Muscle of leg (tissue), 11 donors: ENCODE data around the gene ADGRL1. TPM values are rescaled to one million over a fixed set of nuclear protein-coding genes. Genes with fewer than 3 reads are reported as not detected.
"Not testable (repeated sequence)": the region's sequence is repeated elsewhere in the genome, so short reads cannot be mapped to it uniquely, and the experiment has no call there.

Experiments used
- DNase-seq: peaks from one replicate; pipeline ENCODE4 v3.0.0; 2013
- H3K27ac ChIP-seq: one replicate; pipeline ENCODE4 v1.5.1; 2013; ENCODE audit warnings: mild to moderate bottlenecking, low read length, control low read depth
- H3K27me3 ChIP-seq: one replicate; pipeline ENCODE4 v1.6.1; 2013; ENCODE audit warnings: low read length; ENCODE audit not compliant: control insufficient read depth, insufficient read depth
- H3K36me3 ChIP-seq: one replicate; pipeline ENCODE4 v1.6.1; 2013; ENCODE audit warnings: low read length; ENCODE audit not compliant: control insufficient read depth, insufficient read depth
- H3K4me1 ChIP-seq: one replicate; pipeline ENCODE4 v1.6.1; 2013; ENCODE audit warnings: low read length; ENCODE audit not compliant: control insufficient read depth, insufficient read depth
- H3K4me3 ChIP-seq: one replicate; pipeline ENCODE4 v1.5.1; 2013; ENCODE audit warnings: low read length, control low read depth
- H3K9me3 ChIP-seq: replicated peaks from 2 replicates; pipeline ENCODE4 v1.6.1; 2013; ENCODE audit warnings: low read depth, low read length; ENCODE audit not compliant: control insufficient read depth
- WGBS: methylation state at CpG from one replicate; pipeline ENCODE4 v1.1.5; 2013; ENCODE audit warnings: missing lambda C conversion rate; ENCODE audit not compliant: insufficient coverage; 5-methylcytosine and 5-hydroxymethylcytosine counted together
- polyA plus RNA-seq, 8 donors: library from polyadenylated mRNA; unstranded; fragments of 120-200 nt; gene quantifications; one replicate each; pipeline versions ENCODE4 v1.2.1 to v1.2.3, GENCODE V29; 2013; ENCODE audit warnings: inconsistent platforms in 1 of 8, low replicate concordance in 1 of 8; ENCODE audit not compliant: insufficient read length in 8 of 8, insufficient read depth in 1 of 8
- total RNA-seq: library from RNA; stranded (reverse); fragments of 120-200 nt; gene quantifications from one replicate; pipeline ENCODE4 v1.2.4, GENCODE V29; 2013

The ADGRL1 gene
- total and polyA plus RNA-seq, 9 donors: 7.8 to 28.0 (median 20.9) TPM

DNA sequence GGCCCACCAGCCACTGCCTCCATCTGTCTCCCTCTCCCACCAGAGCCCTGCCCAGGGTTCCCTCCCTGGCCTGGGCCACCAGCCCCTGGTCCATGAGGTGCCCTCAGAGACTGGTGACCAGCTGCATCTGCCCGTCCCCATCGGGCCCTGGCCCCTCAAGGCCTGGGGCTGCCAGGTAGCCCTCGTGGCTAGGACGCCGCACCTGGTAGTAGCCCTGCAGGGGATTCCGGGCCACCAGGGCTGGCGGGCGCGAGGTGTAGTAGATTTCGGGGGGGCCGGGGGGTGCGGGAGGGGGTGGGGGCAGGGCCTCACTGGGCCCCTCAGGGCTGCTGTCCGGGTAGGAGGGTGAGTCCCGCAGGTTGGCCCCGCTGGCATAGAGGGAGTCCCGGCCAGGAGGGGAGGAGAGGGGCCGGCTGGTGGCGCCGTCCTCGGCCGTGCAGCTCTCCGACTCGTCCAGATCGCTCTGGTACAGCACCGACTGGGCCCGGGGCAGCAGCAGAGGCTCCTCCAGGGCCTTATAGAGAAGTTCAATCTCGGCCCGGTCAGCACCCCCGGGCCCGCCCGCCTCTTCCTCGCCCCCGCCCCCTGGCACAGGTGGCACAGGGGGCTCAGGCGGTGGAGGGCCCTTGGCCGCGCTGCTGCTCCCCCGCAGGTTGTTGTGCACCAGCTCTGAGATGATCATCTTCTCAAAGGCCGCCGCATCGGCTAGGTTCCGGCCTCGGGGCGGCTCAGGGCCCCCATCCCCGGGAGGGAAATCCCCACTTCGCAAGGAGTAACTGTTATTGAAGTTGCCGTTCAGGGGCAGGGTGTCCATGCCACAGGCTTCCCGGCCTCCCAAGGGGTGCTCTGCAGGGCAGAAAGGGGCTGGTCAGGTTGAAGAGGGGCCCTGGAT, 55.0 kb downstream of the ADGRL1 start:
- 87% methylated on average over 33 of the region's 47 CpGs for WGBS
- Histone ChIP-seq H3K36me3 (peaks cover 36% of the 10 kb centered on the region), H3K4me1 (peaks cover 29% of the 10 kb centered on the region), H3K9me3 (no peaks in the 10 kb centered on the region), H3K4me3 (no peak overlapping the region), H3K27me3 (no peaks in the 10 kb centered on the region), H3K27ac (no peak overlapping the region)
- DNase-seq: peak; percentile 6

DNA sequence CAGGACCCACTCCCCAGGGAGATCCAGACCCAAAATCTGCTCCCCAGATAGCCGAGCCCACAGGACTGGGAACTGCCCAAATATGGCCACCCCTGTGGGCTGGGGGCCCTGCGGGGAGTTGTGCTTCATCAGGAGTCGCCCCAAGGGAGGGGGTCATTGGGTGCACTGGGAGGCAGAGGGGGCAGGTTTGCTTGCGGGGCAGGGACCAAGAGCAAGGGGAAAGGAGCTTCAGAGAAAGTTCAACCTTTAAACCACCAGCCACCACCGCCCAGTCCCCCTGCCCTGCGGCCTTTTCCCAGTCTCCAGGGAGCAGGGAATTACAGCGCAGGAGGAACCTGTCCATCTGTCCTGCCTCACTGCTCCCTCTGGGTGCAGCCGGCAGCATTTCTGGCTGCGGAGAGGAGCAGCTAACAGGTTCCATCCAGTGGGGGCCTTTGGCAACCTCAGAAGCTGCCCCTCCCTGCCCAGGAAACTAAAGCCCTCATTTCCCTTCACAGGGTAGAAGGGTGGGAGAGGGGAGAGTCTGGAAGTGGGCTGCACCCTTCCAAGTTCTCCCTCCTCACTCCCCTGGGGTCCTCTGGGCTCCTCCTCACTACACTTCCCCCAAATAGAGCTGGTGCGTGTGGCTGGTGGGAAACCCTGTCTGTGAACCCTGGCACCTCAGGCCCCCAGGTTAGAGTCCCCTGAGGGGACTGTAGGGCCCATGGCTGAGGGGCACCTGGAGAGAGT, 55.8 kb downstream of the ADGRL1 start:
- Histone ChIP-seq H3K36me3 (peaks cover 29% of the 10 kb centered on the region), H3K27ac (peak overlapping the region; percentile 90), H3K4me3 (no peak overlapping the region), H3K9me3 (no peaks in the 10 kb centered on the region), H3K27me3 (no peaks in the 10 kb centered on the region), H3K4me1 (peaks cover 29% of the 10 kb centered on the region)
- WGBS: 33% methylated on average over 3 of the region's 10 CpGs
- peak; percentile 37 for DNase-seq

DNA sequence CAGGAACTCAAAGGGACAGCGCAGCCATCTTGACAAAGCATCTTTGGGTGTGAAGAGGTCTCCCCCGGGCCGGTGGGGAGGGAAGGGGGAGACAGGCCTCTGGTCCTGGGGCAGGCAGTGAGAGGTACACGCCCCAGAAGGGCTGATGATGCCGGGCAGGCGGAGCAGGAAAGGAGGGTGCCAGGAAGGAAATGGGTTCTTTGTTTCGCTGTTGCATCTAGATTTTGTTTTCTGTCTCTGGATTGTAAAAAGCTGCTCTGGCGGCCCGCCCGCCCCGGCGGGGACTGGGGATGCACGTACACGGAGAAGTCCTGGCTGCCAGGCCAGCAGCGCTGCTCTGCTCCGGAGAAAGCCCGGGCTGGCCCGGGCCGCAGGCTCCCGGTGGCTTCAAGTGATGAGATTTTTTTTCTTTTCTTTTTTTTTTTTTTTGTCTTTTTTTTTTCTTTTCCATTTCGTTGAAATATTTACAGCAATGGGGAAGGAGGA, 56.4 kb downstream of the ADGRL1 start:
- whole genome bisulfite sequencing: 5% methylated on average over 6 of the region's 21 CpGs
- no peaks in the 10 kb centered on the region for H3K9me3 ChIP-seq
- no peaks in the 10 kb centered on the region for H3K27me3 ChIP-seq
- peak overlapping the region; percentile 90 for H3K27ac ChIP-seq
- DNase-seq: peak; percentile 94
- H3K36me3 ChIP-seq: peaks cover 24% of the 10 kb centered on the region
- H3K4me3 ChIP-seq: no peak overlapping the region
- H3K4me1 ChIP-seq: peaks cover 29% of the 10 kb centered on the region

DNA sequence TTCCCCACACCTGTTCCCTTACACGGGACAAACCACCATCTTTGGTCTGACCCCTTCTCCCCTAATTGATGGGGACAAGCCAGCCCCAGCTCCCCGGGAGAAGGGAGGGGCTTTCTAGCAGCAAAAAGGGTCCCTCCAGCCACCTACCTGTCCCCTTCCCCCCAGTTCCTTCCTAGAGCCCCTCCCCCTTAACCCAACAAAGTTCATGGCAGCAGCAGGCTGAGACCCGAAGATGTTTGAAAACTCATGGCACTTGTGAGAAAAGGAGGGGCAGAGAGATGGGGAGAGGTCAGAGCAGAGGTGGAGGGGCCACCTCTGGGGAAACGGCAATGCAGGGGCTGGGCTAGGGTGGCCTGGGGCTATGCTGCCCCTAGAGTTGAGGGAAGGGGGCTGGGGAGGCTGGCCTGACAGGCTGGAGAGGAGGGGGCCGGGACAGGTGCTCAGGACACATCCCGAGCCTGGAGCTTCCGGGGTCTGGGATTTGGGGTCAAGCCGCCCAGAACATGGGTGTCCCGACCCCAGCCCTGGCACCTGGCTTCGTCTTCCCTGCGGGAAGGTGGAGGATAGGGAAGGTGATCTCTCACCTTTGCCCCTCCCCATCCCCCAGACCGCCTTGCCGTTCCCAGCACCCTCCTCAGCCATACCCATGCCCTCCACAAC, 57.1 kb downstream of the ADGRL1 start:
- Histone ChIP-seq H3K27ac (peak overlapping the region; percentile 90), H3K36me3 (peaks cover 24% of the 10 kb centered on the region), H3K4me1 (peaks cover 29% of the 10 kb centered on the region), H3K27me3 (no peaks in the 10 kb centered on the region), H3K4me3 (no peak overlapping the region), H3K9me3 (no peaks in the 10 kb centered on the region)
- WGBS: 35% methylated on average over 4 of the region's 13 CpGs
- DNase-seq: no peak

DNA sequence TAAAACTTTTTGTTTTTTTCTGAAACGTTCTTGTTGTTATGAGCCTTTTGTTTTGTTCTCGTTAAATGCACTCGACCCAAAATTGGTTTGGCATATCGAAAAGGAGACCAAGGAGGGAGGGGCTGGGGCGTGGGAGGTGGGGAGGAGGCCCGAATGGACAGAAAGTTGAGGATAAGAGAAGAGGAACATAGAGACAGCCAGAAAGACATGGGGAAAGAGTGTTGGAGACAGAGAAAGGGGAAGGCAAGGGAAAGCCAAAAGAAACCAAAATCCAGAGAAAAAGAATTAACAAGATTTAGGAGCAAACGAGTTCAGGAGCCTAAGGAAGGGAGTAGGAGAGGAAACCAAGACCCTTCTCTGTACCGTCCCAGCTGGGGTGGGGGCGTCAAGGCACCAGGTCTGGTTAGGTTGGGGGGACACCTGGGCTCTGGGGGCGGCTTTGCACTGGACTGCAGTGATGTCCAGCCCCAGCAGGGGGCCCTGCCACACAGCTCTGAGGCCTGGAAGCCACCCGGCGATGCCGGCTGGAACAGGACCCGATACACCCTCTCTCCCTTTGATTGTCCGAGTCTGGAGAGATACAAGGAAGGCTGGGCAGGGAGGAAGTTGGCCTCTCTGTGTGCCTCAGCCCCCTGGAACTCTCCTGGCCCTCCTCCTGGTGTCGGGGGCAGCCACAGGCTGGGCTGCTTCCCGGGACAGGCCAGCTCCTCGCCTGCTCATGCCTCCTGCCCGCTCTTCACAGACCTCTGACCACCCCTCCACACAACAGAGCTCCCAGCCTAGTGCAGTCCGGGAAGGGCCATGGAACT, 58.0 kb downstream of the ADGRL1 start:
- peak overlapping the region; percentile 56 for H3K27ac ChIP-seq

DNA sequence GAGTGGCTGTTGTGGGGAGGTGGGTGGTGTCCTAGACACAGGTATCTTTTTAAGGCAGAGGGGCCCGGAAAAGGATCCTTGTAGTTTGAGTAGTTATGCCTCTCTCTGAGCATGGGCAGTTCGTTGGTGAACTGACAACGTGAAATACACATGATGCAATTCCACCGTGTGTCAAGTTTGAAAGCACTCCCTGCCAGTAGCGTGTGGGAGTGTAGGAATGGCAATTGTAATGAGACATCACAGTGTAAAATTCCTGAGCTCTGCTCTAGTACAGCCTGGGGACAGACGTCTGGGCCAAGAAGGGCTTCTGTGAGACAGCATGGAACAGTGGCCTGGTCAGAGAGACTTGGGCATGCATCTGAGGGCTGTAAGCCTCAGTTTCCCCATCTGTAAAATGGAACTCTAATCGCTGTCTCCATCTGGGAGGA, 59.2 kb downstream of the ADGRL1 start:
- H3K27ac ChIP-seq: no peak overlapping the region
- peaks cover 29% of the 10 kb centered on the region for H3K4me1 ChIP-seq
- no peak for DNase-seq
- H3K9me3 ChIP-seq: no peaks in the 10 kb centered on the region
- H3K36me3 ChIP-seq: peaks cover 11% of the 10 kb centered on the region
- no peaks in the 10 kb centered on the region for H3K27me3 ChIP-seq
- no peak overlapping the region for H3K4me3 ChIP-seq
- 25% methylated on average over 6 of the region's 7 CpGs for WGBS

More for the DNA sequence above, 58.0 kb downstream of the ADGRL1 start:
- no peak overlapping the region for H3K4me3 ChIP-seq
- no peaks in the 10 kb centered on the region for H3K27me3 ChIP-seq
- DNase-seq: peak; percentile 87
- no peaks in the 10 kb centered on the region for H3K9me3 ChIP-seq
- H3K36me3 ChIP-seq: peaks cover 23% of the 10 kb centered on the region
- peaks cover 29% of the 10 kb centered on the region for H3K4me1 ChIP-seq
- WGBS: 23% methylated on average over 18 of the region's 20 CpGs

DNA sequence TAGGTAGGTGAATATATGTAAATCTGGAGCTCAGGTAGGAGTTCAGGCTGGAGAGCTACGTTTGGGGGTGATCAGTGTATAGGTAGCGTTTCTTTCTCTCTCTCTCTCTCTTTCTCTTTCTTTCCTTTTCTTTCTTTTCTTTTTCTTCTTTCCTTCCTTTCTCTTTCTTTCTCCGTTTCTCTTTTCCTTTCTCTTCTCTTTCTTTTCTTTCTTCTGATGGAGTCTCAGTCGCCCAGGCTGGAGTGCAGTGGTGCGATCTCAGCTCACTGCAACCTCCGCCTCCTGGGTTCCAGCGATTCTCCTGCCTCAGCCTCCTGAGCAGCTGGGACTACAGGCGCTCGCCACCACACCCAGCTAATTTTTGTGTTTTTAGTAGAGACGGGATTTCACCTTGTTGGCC, 59.8 kb downstream of the ADGRL1 start:
- 93% methylated on average over 6 of the region's 10 CpGs for WGBS
- H3K4me3 ChIP-seq, H3K27me3 ChIP-seq, DNase-seq, H3K36me3 ChIP-seq, H3K9me3 ChIP-seq, H3K27ac ChIP-seq: not testable (repeated sequence)
- peaks cover 29% of the 10 kb centered on the region for H3K4me1 ChIP-seq

DNA sequence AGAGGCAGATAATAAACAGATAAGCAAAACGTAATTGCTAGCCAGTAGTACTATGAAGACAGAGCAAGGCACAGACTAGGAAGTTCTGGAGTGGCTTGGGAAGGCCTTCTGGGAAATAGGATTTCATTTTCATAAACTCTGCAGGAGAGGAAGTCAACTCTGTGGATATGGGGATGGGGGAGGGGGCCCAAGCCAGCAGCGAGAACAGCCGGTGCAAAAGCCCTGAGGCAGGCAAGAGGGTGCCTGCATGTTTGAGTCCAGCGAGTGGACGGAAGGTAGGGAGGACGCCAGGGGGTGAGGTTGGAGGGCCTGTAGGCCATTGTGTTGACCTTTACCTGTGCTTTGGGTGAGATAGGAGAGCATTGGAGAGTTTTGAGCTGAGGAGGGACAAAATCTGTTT, 60.6 kb downstream of the ADGRL1 start:
- 87% methylated on average over 6 of the region's 6 CpGs for WGBS
- no peak for DNase-seq
- no peak overlapping the region for H3K4me3 ChIP-seq
- no peaks in the 10 kb centered on the region for H3K9me3 ChIP-seq
- H3K36me3 ChIP-seq: no peaks in the 10 kb centered on the region
- peaks cover 25% of the 10 kb centered on the region for H3K4me1 ChIP-seq
- H3K27ac ChIP-seq: no peak overlapping the region
- H3K27me3 ChIP-seq: no peaks in the 10 kb centered on the region

DNA sequence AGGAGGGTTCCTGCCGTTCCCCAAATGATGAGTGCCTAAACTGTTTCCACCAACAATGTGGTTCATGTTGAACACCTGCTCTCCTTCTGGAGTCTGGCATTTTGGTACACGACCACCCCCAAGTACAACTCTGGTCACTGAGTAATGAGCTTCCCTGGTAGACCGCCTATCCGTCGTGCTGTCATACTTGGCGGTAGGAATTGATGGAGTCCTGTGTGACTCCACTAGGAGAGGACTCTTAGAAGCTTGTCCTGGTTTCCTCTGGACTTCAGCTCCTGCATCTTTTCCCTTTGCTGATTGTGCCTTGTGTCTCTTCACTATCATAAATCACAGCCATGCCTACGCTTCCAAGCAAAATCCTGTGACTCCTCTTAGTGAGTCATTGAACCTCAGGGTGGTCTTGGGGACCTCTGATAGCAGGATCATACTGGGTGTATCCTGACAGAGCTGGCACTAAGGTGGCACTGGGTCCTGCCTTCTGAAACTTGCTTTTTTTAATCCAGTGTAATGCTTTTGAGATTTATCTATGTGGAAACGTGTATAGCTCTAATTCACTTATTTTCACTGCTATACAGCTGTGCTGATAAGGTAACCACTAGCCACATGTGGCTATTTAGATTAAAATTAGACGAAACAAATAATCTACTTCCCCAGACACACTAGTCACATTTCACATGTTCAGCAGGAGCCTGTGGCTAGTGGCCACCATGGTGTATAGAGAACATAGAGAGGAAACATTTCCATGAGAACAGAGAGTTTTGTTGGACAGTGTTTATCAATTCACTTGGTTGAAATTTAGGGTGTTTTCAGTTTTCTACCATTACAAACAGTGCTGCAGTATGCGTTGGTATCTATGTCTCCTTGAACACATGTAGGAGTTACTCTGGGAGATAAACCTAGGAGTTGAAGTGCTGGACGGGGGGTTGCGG, 63.4 kb downstream of the ADGRL1 start:
- Histone ChIP-seq H3K9me3 (no peaks in the 10 kb centered on the region), H3K27me3 (no peaks in the 10 kb centered on the region), H3K27ac (no peak overlapping the region), H3K36me3 (no peaks in the 10 kb centered on the region), H3K4me3 (no peak overlapping the region), H3K4me1 (peaks cover 14% of the 10 kb centered on the region)
- 85% methylated on average over 6 of the region's 12 CpGs for WGBS
- no peak for DNase-seq
